Breast epithelium (tissue), 4 donors: ENCODE measurements around the gene ATAD2B. TPM values are rescaled to one million over a fixed set of nuclear protein-coding genes. Genes with fewer than 3 reads are reported as not detected.

Source experiments
- DNase-seq, 2 donors: peaks; one replicate each; pipeline ENCODE4 v3.0.0-alpha.2; 2019; ENCODE audit warnings: low spot score in 2 of 2
- H3K27ac ChIP-seq, 2 donors: fragments of 200-600 bp; sonication (generic) in 1 of 2; one replicate each; pipeline ENCODE4 v1.5.1; 2016 to 2019; ENCODE audit warnings: mild to moderate bottlenecking in 1 of 2
- H3K27me3 ChIP-seq, 2 donors: fragments of 200-600 bp; sonication (generic) in 1 of 2; one replicate each; pipeline versions ENCODE4 v1.5.1 to v1.6.0; 2017 to 2019; ENCODE audit warnings: control low read depth in 1 of 2, mild to moderate bottlenecking in 1 of 2
- H3K36me3 ChIP-seq: fragments of 200-600 bp; one replicate; pipeline ENCODE4 v1.5.1; 2019
- H3K4me1 ChIP-seq, 2 donors: fragments of 200-600 bp; sonication (generic); one replicate each; pipeline ENCODE4 v1.5.1; 2016 to 2019; ENCODE audit warnings: control low read depth in 1 of 2
- H3K4me3 ChIP-seq, 3 donors: fragments of 200-600 bp; sonication (generic); 1 replicate in 2 of 3; 2 replicates in 1 of 3; pipeline ENCODE4 v1.5.1; 2016 to 2019; ENCODE audit warnings: mild to moderate bottlenecking in 3 of 3, moderate library complexity in 2 of 3
- H3K9me3 ChIP-seq, 2 donors: fragments of 200-600 bp; sonication (generic) in 1 of 2; one replicate each; pipeline ENCODE4 v1.5.1; 2016 to 2019; ENCODE audit warnings: control low read depth in 1 of 2
- POLR2A ChIP-seq: fragments of 450-650 bp; IDR thresholded peaks from one replicate; pipeline ENCODE4 v1.6.1; 2016; ENCODE audit warnings: antibody characterized with exemption, mild to moderate bottlenecking, moderate library complexity
- POLR2AphosphoS5 ChIP-seq, 3 donors: sonication (generic); formaldehyde crosslinking; IDR thresholded peaks; one replicate each; pipeline ENCODE4 v1.6.1; 2017; ENCODE audit warnings: antibody characterized with exemption in 3 of 3
- intact Hi-C: fragments of 100-400 bp; cut with DNase I; formaldehyde crosslinking; loops from one replicate; pipeline ENCODE4 v1.15.1; 2023; ENCODE audit warnings: low total_unique reads
- total RNA-seq, 3 donors: library from RNA; depleted of rRNA; stranded (reverse); fragments of >200 nt; gene quantifications; one replicate each; pipeline ENCODE4 v1.1.0, GENCODE V29; 2016
- TF ChIP-seq, protein P1 (sequence below), 3 donors: fragments of 450-650 bp; IDR thresholded peaks; one replicate each; pipeline ENCODE4 v1.5.1; 2016 to 2017; ENCODE audit warnings: antibody characterized with exemption in 3 of 3, mild to moderate bottlenecking in 3 of 3, moderate library complexity in 3 of 3

The ATAD2B gene
- total RNA-seq, 3 donors from 2014 or later: 22.6 to 48.1 (median 34.4) TPM

DNA sequence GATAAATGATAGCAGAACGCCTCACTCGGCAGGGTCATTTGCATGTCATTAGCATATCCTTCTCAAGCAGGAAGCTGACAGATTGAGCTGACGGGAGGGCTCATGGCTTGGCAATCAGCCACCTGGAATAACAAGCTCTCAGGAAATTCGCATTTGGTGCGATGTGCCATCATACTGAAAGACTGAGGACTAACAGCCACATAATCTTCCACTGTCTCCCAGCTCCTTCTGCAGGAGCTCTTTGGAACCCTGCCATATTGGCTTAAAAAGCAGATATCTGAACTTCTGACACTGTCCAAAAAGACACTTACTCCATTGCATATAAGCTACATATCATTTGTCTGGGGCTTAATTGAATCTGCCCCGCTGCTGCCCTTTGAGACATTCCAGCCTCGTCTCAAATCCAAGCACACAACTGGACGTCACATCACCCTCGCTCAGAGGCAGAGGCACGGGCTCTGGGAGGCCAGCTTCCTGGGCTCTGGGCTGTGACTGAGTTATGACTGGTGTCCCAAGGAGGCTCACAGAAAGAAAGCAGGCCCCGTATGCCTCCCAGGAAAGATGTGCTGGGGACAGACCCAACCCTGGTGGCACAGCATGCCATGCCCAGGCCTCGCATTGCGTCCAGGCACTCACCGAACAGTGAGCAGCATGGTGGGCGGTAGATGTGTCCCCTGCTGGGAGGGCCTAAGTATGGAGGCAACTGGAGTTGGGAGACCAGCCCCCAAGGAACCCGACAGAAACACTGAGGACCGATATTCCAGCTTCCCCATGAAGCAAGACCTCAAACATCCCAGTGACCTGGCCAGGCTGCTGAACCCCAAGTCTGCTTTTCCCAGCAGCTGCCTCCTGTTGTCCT is 228.0 kb downstream of the ATAD2B start:
- no peaks in the 10 kb centered on the region for H3K9me3 ChIP-seq
- intact Hi-C loops: no loop called here
- DNase-seq: peak in 1 of 2 donors; percentile 33
- no peaks in the 10 kb centered on the region for H3K27me3 ChIP-seq
- no peak overlapping the region for H3K4me3 ChIP-seq
- TF ChIP-seq POLR2A (no peak), POLR2AphosphoS5 (IDR thresholded peaks at IDR 0.05) (no peak)
- TF ChIP-seq, protein P1, sequence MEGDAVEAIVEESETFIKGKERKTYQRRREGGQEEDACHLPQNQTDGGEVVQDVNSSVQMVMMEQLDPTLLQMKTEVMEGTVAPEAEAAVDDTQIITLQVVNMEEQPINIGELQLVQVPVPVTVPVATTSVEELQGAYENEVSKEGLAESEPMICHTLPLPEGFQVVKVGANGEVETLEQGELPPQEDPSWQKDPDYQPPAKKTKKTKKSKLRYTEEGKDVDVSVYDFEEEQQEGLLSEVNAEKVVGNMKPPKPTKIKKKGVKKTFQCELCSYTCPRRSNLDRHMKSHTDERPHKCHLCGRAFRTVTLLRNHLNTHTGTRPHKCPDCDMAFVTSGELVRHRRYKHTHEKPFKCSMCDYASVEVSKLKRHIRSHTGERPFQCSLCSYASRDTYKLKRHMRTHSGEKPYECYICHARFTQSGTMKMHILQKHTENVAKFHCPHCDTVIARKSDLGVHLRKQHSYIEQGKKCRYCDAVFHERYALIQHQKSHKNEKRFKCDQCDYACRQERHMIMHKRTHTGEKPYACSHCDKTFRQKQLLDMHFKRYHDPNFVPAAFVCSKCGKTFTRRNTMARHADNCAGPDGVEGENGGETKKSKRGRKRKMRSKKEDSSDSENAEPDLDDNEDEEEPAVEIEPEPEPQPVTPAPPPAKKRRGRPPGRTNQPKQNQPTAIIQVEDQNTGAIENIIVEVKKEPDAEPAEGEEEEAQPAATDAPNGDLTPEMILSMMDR (IDR thresholded peaks at IDR 0.05): no peak
- H3K27ac ChIP-seq: no peak overlapping the region
- no peaks in the 10 kb centered on the region for H3K4me1 ChIP-seq
- no peaks in the 10 kb centered on the region for H3K36me3 ChIP-seq

Other genes starting within 250 kb of the ATAD2B start
- gene UBXN2A, start 13.3 kb upstream of the ATAD2B start, total RNA-seq: 10 to 100 TPM; 13.0 to 22.0 (median 16.4) TPM
- not detected for gene MFSD2B, start 83.0 kb upstream of the ATAD2B start, total RNA-seq
- gene WDCP, start 120.3 kb upstream of the ATAD2B start, total RNA-seq: 1 to 10 TPM; 3.4 to 8.3 (median 7.2) TPM
- gene FKBP1B, start 122.6 kb upstream of the ATAD2B start, total RNA-seq: 10 to 100 TPM in 1 of 3 donors, 1 to 10 TPM in 2; 3.2 to 11.0 (median 7.2) TPM
- 100 to 1,000 TPM in 2 of 3 donors, 10 to 100 TPM in 1; 91.7 to 125 (median 110) TPM for gene SF3B6, start 149.2 kb upstream of the ATAD2B start, total RNA-seq
- 10 to 100 TPM; 19.2 to 24.3 (median 19.6) TPM for gene TP53I3, start 157.7 kb upstream of the ATAD2B start, total RNA-seq
- gene PFN4, start 196.2 kb upstream of the ATAD2B start, total RNA-seq: under 1 TPM in 2 of 3 donors, not detected in 1; 0.44 to 0.96 TPM
- gene FAM228B, start 196.3 kb upstream of the ATAD2B start, total RNA-seq: 10 to 100 TPM; 23.7 to 46.2 (median 30.9) TPM
- gene FAM228A, start 247.9 kb upstream of the ATAD2B start, total RNA-seq: 1 to 10 TPM in 1 of 3 donors, under 1 TPM in 2; 0.66 to 2.6 (median 0.88) TPM